Neural cell (in vitro differentiated cells): ENCODE results near the gene TGFA.

Source experiments
- CTCF ChIP-seq: fragments of 450-650 bp; IDR thresholded peaks from 2 replicates; pipeline ENCODE4 v1.5.1; 2014; ENCODE audit warnings: antibody characterized with exemption, mild to moderate bottlenecking, moderate library complexity; ENCODE audit not compliant: poor library complexity, severe bottlenecking
- EZH2 ChIP-seq: fragments of 200-600, 300-800 bp; shearing (Covaris generic), sonication (generic); IDR thresholded peaks from 2 replicates; pipeline ENCODE4 v1.6.1; 2014; ENCODE audit warnings: antibody characterized with exemption, low read length, borderline replicate concordance, mild to moderate bottlenecking; ENCODE audit not compliant: insufficient read depth, poor library complexity, severe bottlenecking
- MXI1 ChIP-seq: fragments of 450-650 bp; conservative IDR thresholded peaks from 2 replicates; pipeline ENCODE4 v1.6.1; 2014; ENCODE audit warnings: antibody characterized with exemption, mild to moderate bottlenecking; ENCODE audit not compliant: poor library complexity, severe bottlenecking
- REST ChIP-seq: IDR thresholded peaks from 2 replicates; pipeline ENCODE4 v1.6.1; 2012; ENCODE audit warnings: borderline replicate concordance
- TAF1 ChIP-seq: IDR thresholded peaks from 2 replicates; pipeline ENCODE4 v1.6.1; 2012; ENCODE audit warnings: low read depth

- no peak for TF ChIP-seq CTCF
- no peak for TF ChIP-seq TAF1
- TF ChIP-seq REST, result no peak
- TF ChIP-seq EZH2, result no peak
- no peak for TF ChIP-seq MXI1
These were observed 76.2 kb downstream of the TGFA start for GRCh38 chr2:70477441-70477844.
